ENCODE results near the gene PAFAH2. TPM values are rescaled to one million over a fixed set of nuclear protein-coding genes. Genes with fewer than 3 reads are reported as not detected.

PAFAH2 gene
- total RNA-seq, 1 experiment from 2014 or later = 12.4 TPM

DNA sequence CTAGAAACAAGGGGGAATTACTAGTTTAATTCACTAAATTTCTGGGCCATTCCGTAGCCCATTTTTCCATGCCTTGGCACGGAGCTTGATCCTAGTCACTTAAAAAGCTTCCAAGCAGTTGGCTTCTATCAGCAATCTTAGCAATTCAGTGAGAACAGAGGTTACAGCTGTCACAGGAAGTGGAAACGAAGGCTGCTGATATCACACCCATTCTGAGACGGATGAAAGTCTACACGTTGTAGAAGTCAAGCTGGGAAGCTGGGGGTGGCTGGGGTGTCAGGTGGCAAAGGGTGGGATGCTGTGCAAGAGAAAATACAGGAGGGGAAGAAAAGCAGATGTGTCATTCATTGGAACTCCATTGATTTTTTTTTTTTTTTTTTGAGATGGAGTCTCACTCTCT, 79.9 kb downstream of the PAFAH2 start:
- Histone ChIP-seq H2BK20ac (ENCODE audit: low read depth, low read length, poor library complexity, severe bottlenecking) (no peak overlapping the region), H3K56ac (ENCODE audit: insufficient read length, low read depth, low read length) (no peak overlapping the region), H4K5ac (ENCODE audit: insufficient read length, low read depth, low read length) (no peak overlapping the region), H2BK12ac (ENCODE audit: insufficient read length, low read depth, low read length) (no peak overlapping the region), H4K20me1 (ENCODE audit: control insufficient read depth, insufficient read depth, insufficient read length) (no peaks in the 10 kb centered on the region), H2AK5ac (ENCODE audit: insufficient read length, low read length) (no peak overlapping the region), H3K79me1 (ENCODE audit: insufficient read depth, low read depth, low read length, poor library complexity, severe bottlenecking) (no peaks in the 10 kb centered on the region), H3K4me2 (ENCODE audit: insufficient read depth, insufficient read length, low read length) (no peak overlapping the region), H3K4me1 (ENCODE audit: insufficient read depth, low read length) (peaks cover 2% of the 10 kb centered on the region; the same call in 1 of the 2 replicates), H3K79me2 (ENCODE audit: insufficient read depth, low read length) (no peaks in the 10 kb centered on the region), H3K4ac (ENCODE audit: low read depth, low read length) (no peak overlapping the region), H3K23ac (ENCODE audit: insufficient read length, low read depth, low read length) (no peak overlapping the region), H4K91ac (ENCODE audit: insufficient read length, low read depth, low read length) (no peak overlapping the region), H2BK5ac (ENCODE audit: insufficient read length, low read length) (no peak overlapping the region), H3T11ph (ENCODE audit: low read length) (no peak overlapping the region), H3K9ac (ENCODE audit: extremely low read depth, insufficient read length, low read length) (no peak overlapping the region), H3K9me3 (ENCODE audit: control insufficient read depth, low read depth, low read length) (no peaks in the 10 kb centered on the region), H3K18ac (ENCODE audit: insufficient read length, low read depth, low read length) (no peak overlapping the region), H2BK120ac (ENCODE audit: low read depth, low read length, poor library complexity, severe bottlenecking) (no peak overlapping the region), H2BK15ac (ENCODE audit: low read depth, low read length) (no peak overlapping the region), H2AFZ (ENCODE audit: low read length) (no peak overlapping the region), H3K23me2 (ENCODE audit: insufficient read length, low read depth, low read length, poor library complexity, severe bottlenecking) (peaks cover 14% of the 10 kb centered on the region), H3K14ac (ENCODE audit: insufficient read depth, low read length) (no peak overlapping the region), H4K8ac (replicated peaks; ENCODE audit: insufficient read length, low read depth, low read length) (no peak overlapping the region), H3K27ac (ENCODE audit: insufficient read length, low read depth, low read length) (no peak overlapping the region), H3K27me3 (ENCODE audit: insufficient read depth, low read length) (no peaks in the 10 kb centered on the region)
- WGBS (ENCODE audit: extremely low coverage, insufficient read length, low lambda C conversion rate) = no CpG with 5 or more reads among the region's 5 CpGs
- Mint-ChIP-seq H3K27ac (peak overlapping the region in 1 of 3 experiments; percentile 24; a peak in 2 of 7 replicates), H3K27me3 (ENCODE audit: low read depth) (peaks cover 20% of the 10 kb centered on the region), H3K36me3 (ENCODE audit: insufficient read depth in 1 of 3, low read depth in 3 of 3) (no peaks in the 10 kb centered on the region), H3K9me3 (no peaks in the 10 kb centered on the region), H3K4me1 (peaks cover 18 to 23% of the 10 kb centered on the region in 2 experiments), H3K4me3 (peak overlapping the region in 1 of 2 experiments; percentile 53; a peak in 1 of 5 replicates)
- no peak for DNase-seq
- TF ChIP-seq, protein P1, sequence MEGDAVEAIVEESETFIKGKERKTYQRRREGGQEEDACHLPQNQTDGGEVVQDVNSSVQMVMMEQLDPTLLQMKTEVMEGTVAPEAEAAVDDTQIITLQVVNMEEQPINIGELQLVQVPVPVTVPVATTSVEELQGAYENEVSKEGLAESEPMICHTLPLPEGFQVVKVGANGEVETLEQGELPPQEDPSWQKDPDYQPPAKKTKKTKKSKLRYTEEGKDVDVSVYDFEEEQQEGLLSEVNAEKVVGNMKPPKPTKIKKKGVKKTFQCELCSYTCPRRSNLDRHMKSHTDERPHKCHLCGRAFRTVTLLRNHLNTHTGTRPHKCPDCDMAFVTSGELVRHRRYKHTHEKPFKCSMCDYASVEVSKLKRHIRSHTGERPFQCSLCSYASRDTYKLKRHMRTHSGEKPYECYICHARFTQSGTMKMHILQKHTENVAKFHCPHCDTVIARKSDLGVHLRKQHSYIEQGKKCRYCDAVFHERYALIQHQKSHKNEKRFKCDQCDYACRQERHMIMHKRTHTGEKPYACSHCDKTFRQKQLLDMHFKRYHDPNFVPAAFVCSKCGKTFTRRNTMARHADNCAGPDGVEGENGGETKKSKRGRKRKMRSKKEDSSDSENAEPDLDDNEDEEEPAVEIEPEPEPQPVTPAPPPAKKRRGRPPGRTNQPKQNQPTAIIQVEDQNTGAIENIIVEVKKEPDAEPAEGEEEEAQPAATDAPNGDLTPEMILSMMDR (conservative IDR thresholded peaks at IDR 0.05) = no peak

All from H9 (cell line).